ENCODE results near the gene CHMP6. TPM values are rescaled to one million over a fixed set of nuclear protein-coding genes. Genes with fewer than 3 reads are reported as not detected.

Gene CHMP6
- total RNA-seq, 5 donors from 2014 or later (not counting 1 experiment from before 2014, with no cell fraction given): 25.0 to 48.9 (median 43.2) TPM

GRCh38 chr17:80947200-80947940, 44.3 kb upstream of the CHMP6 start:
- H3K27me3 ChIP-seq (replicated peaks in 1 of 2; ENCODE audit: control insufficient read depth in 2 of 2, extremely low read depth in 1 of 2, insufficient read depth in 2 of 2, low read length in 1 of 2): no peaks in the 10 kb centered on the region
- H3K27ac Mint-ChIP-seq: no peak overlapping the region
- ChIA-PET CTCF (no interaction called here), POLR2A (no interaction called here)
- peaks cover 34% of the 10 kb centered on the region for H3K36me3 Mint-ChIP-seq
- ATAC-seq (replicated peaks in 1 of 4) (no peak), DNase-seq (no peak)
- H3K4me3 Mint-ChIP-seq: no peak overlapping the region
- 90% methylated on average over 18 of the region's 21 CpGs for WGBS (ENCODE audit: insufficient coverage)
- H3K4me1 ChIP-seq (ENCODE audit: control insufficient read depth in 1 of 2, extremely low read depth in 1 of 2, insufficient read depth in 2 of 2, low read length in 2 of 2): peaks cover 0 to 13% of the 10 kb centered on the region in 2 experiments
- no peak overlapping the region for H3K27ac ChIP-seq (ENCODE audit: low read length)
- no peak overlapping the region for H3K4me3 ChIP-seq (ENCODE audit: control insufficient read depth in 1 of 2, extremely low read depth in 1 of 2, low read length in 1 of 2)
- no peaks in the 10 kb centered on the region for H3K27me3 Mint-ChIP-seq
- H3K36me3 ChIP-seq (ENCODE audit: control insufficient read depth in 2 of 2, extremely low read depth in 1 of 2, insufficient read depth in 1 of 2, low read length in 1 of 2): peaks cover 36 to 79% of the 10 kb centered on the region in 2 donors
- H3K9me3 ChIP-seq: no peaks in the 10 kb centered on the region
- no peaks in the 10 kb centered on the region for H3K9me3 Mint-ChIP-seq
- no peaks in the 10 kb centered on the region for H3K4me1 Mint-ChIP-seq

- Histone ChIP-seq H3K9me3 (no peaks in the 10 kb centered on the region), H3K4me3 (ENCODE audit: control insufficient read depth in 1 of 2, extremely low read depth in 1 of 2, low read length in 1 of 2) (no peak overlapping the region), H3K27me3 (replicated peaks in 1 of 2; ENCODE audit: control insufficient read depth in 2 of 2, extremely low read depth in 1 of 2, insufficient read depth in 2 of 2, low read length in 1 of 2) (no peaks in the 10 kb centered on the region), H3K36me3 (ENCODE audit: control insufficient read depth in 2 of 2, extremely low read depth in 1 of 2, insufficient read depth in 1 of 2, low read length in 1 of 2) (peaks cover 33 to 74% of the 10 kb centered on the region in 2 donors), H3K27ac (ENCODE audit: low read length) (no peak overlapping the region), H3K4me1 (ENCODE audit: control insufficient read depth in 1 of 2, extremely low read depth in 1 of 2, insufficient read depth in 2 of 2, low read length in 2 of 2) (peaks cover 0 to 13% of the 10 kb centered on the region in 2 experiments)
- POLR2A ChIA-PET: no interaction called here
- DNase-seq (no peak), ATAC-seq (replicated peaks in 1 of 4) (no peak)
- Mint-ChIP-seq H3K4me1 (no peaks in the 10 kb centered on the region), H3K36me3 (peaks cover 32% of the 10 kb centered on the region), H3K27ac (no peak overlapping the region), H3K27me3 (no peaks in the 10 kb centered on the region), H3K9me3 (no peaks in the 10 kb centered on the region), H3K4me3 (no peak overlapping the region)
- WGBS (ENCODE audit: insufficient coverage): 95% methylated on average over 44 of the region's 48 CpGs
- CTCF ChIA-PET: no interaction called here
Measured at GRCh38 chr17:80948019-80948975, 43.3 kb upstream of the CHMP6 start.

- peaks cover 32% of the 10 kb centered on the region for H3K36me3 Mint-ChIP-seq
- Histone ChIP-seq H3K4me1 (ENCODE audit: control insufficient read depth in 1 of 2, extremely low read depth in 1 of 2, insufficient read depth in 2 of 2, low read length in 2 of 2) (peaks cover 0 to 13% of the 10 kb centered on the region in 2 experiments), H3K36me3 (ENCODE audit: control insufficient read depth in 2 of 2, extremely low read depth in 1 of 2, insufficient read depth in 1 of 2, low read length in 1 of 2) (peaks cover 33 to 68% of the 10 kb centered on the region in 2 donors), H3K4me3 (ENCODE audit: control insufficient read depth in 1 of 2, extremely low read depth in 1 of 2, low read length in 1 of 2) (no peak overlapping the region), H3K9me3 (no peaks in the 10 kb centered on the region), H3K27me3 (replicated peaks in 1 of 2; ENCODE audit: control insufficient read depth in 2 of 2, extremely low read depth in 1 of 2, insufficient read depth in 2 of 2, low read length in 1 of 2) (no peaks in the 10 kb centered on the region), H3K27ac (ENCODE audit: low read length) (no peak overlapping the region)
- WGBS (ENCODE audit: insufficient coverage): 92% methylated on average over 10 of the region's 16 CpGs
- no peak overlapping the region for H3K4me3 Mint-ChIP-seq
- ChIA-PET POLR2A (no interaction called here), CTCF (no interaction called here)
- no peaks in the 10 kb centered on the region for H3K27me3 Mint-ChIP-seq
- no peak overlapping the region for H3K27ac Mint-ChIP-seq
- H3K9me3 Mint-ChIP-seq: no peaks in the 10 kb centered on the region
- no peaks in the 10 kb centered on the region for H3K4me1 Mint-ChIP-seq
- ATAC-seq (replicated peaks in 1 of 4): no peak
- no peak for DNase-seq
Measured at GRCh38 chr17:80948976-80949450, 42.6 kb upstream of the CHMP6 start.

GRCh38 chr17:80949451-80950421, 41.9 kb upstream of the CHMP6 start:
- no peak for ATAC-seq (replicated peaks in 1 of 4)
- Histone ChIP-seq H3K4me1 (ENCODE audit: control insufficient read depth in 1 of 2, extremely low read depth in 1 of 2, insufficient read depth in 2 of 2, low read length in 2 of 2) (peaks cover 0 to 13% of the 10 kb centered on the region in 2 experiments), H3K27me3 (replicated peaks in 1 of 2; ENCODE audit: control insufficient read depth in 2 of 2, extremely low read depth in 1 of 2, insufficient read depth in 2 of 2, low read length in 1 of 2) (no peaks in the 10 kb centered on the region), H3K4me3 (ENCODE audit: control insufficient read depth in 1 of 2, extremely low read depth in 1 of 2, low read length in 1 of 2) (no peak overlapping the region), H3K9me3 (no peaks in the 10 kb centered on the region), H3K27ac (ENCODE audit: low read length) (no peak overlapping the region), H3K36me3 (ENCODE audit: control insufficient read depth in 2 of 2, extremely low read depth in 1 of 2, insufficient read depth in 1 of 2, low read length in 1 of 2) (peaks cover 33 to 65% of the 10 kb centered on the region in 2 donors)
- no peak overlapping the region for H3K27ac Mint-ChIP-seq
- WGBS (ENCODE audit: insufficient coverage): 95% methylated on average over 44 of the region's 44 CpGs
- ChIA-PET POLR2A (no interaction called here), CTCF (no interaction called here)
- H3K9me3 Mint-ChIP-seq: no peaks in the 10 kb centered on the region
- no peak for DNase-seq
- H3K4me3 Mint-ChIP-seq: no peak overlapping the region
- H3K27me3 Mint-ChIP-seq: no peaks in the 10 kb centered on the region
- H3K4me1 Mint-ChIP-seq: no peaks in the 10 kb centered on the region
- H3K36me3 Mint-ChIP-seq: peaks cover 29% of the 10 kb centered on the region

GRCh38 chr17:80950466-80951120, 41.0 kb upstream of the CHMP6 start:
- Histone ChIP-seq H3K27ac (ENCODE audit: low read length) (no peak overlapping the region), H3K9me3 (no peaks in the 10 kb centered on the region), H3K36me3 (ENCODE audit: control insufficient read depth in 2 of 2, extremely low read depth in 1 of 2, insufficient read depth in 1 of 2, low read length in 1 of 2) (peaks cover 30 to 70% of the 10 kb centered on the region in 2 donors), H3K4me1 (ENCODE audit: control insufficient read depth in 1 of 2, extremely low read depth in 1 of 2, insufficient read depth in 2 of 2, low read length in 2 of 2) (peaks cover 0 to 13% of the 10 kb centered on the region in 2 experiments), H3K27me3 (replicated peaks in 1 of 2; ENCODE audit: control insufficient read depth in 2 of 2, extremely low read depth in 1 of 2, insufficient read depth in 2 of 2, low read length in 1 of 2) (no peaks in the 10 kb centered on the region), H3K4me3 (ENCODE audit: control insufficient read depth in 1 of 2, extremely low read depth in 1 of 2, low read length in 1 of 2) (no peak overlapping the region)
- ChIA-PET POLR2A (no interaction called here), CTCF (no interaction called here)
- H3K4me3 Mint-ChIP-seq: no peak overlapping the region
- no peaks in the 10 kb centered on the region for H3K9me3 Mint-ChIP-seq
- no peaks in the 10 kb centered on the region for H3K27me3 Mint-ChIP-seq
- peaks cover 0 to 2% (median 0%) of the 10 kb centered on the region in 3 donors for H3K4me1 Mint-ChIP-seq
- 97% methylated on average over 16 of the region's 17 CpGs for WGBS (ENCODE audit: insufficient coverage)
- H3K27ac Mint-ChIP-seq: no peak overlapping the region
- no peak for DNase-seq
- H3K36me3 Mint-ChIP-seq: peaks cover 35% of the 10 kb centered on the region
- no peak for ATAC-seq (replicated peaks in 1 of 4)
